Gastroesophageal sphincter (tissue), 4 donors: Measurements from ENCODE around the gene TAPBP. TPM values are rescaled to one million over a fixed set of nuclear protein-coding genes. Genes with fewer than 3 reads are reported as not detected.
"Not testable (repeated sequence)": the region's sequence is repeated elsewhere in the genome, so short reads cannot be mapped to it uniquely, and the experiment has no call there.

Experiments
- ATAC-seq: fragments of 150-250 bp; one replicate; pipeline ENCODE4 v1.9.1; 2016; ENCODE audit warnings: mild to moderate bottlenecking, moderate library complexity
- H3K27ac ChIP-seq, 4 donors: fragments of 200-600 bp; sonication (generic) in 3 of 4; 1 replicate in 3 of 4; 2 replicates in 1 of 4; pipeline ENCODE4 v1.5.1; 2016 to 2019
- H3K27me3 ChIP-seq: fragments of 200-600 bp; sonication (generic); one replicate; pipeline ENCODE4 v1.5.1; 2019
- H3K36me3 ChIP-seq, 2 donors: fragments of 200-600 bp; sonication (generic); one replicate each; pipeline ENCODE4 v1.5.1; 2019; ENCODE audit warnings: control low read depth in 1 of 2
- H3K4me1 ChIP-seq, 3 donors: fragments of 200-600 bp; sonication (generic); 1 replicate in 2 of 3; 2 replicates in 1 of 3; pipeline ENCODE4 v1.5.1; 2016 to 2019; ENCODE audit warnings: control low read depth in 2 of 3
- H3K4me3 ChIP-seq, 2 donors: fragments of 200-600 bp; sonication (generic); one replicate each; pipeline ENCODE4 v1.5.1; 2019; ENCODE audit warnings: mild to moderate bottlenecking in 1 of 2, moderate library complexity in 1 of 2
- H3K9me3 ChIP-seq, 3 donors: fragments of 200-600 bp; sonication (generic); one replicate each; pipeline ENCODE4 v1.5.1; 2017 to 2019; ENCODE audit warnings: control low read depth in 2 of 3
- EP300 ChIP-seq: sonication (generic); formaldehyde crosslinking; IDR thresholded peaks from one replicate; pipeline ENCODE4 v1.6.1; 2017; ENCODE audit warnings: antibody characterized with exemption, mild to moderate bottlenecking
- POLR2A ChIP-seq, 2 donors: fragments of 450-650 bp; IDR thresholded peaks; one replicate each; pipeline ENCODE4 v1.6.1; 2017; ENCODE audit warnings: antibody characterized with exemption in 2 of 2, mild to moderate bottlenecking in 2 of 2, moderate library complexity in 1 of 2
- POLR2AphosphoS5 ChIP-seq: sonication (generic); formaldehyde crosslinking; IDR thresholded peaks from one replicate; pipeline ENCODE4 v1.6.1; 2017; ENCODE audit warnings: antibody characterized with exemption
- WGBS, 2 donors: methylation state at CpG; one replicate each; pipeline ENCODE4 v1.1.5; 2018; ENCODE audit warnings: low coverage in 1 of 2; 5-methylcytosine and 5-hydroxymethylcytosine counted together
- total RNA-seq, 4 donors: library from RNA; depleted of rRNA; stranded (reverse); fragments of >200 nt; gene quantifications; one replicate each; pipeline ENCODE4 v1.1.0, GENCODE V29; 2016
- TF ChIP-seq, protein P1 (sequence below), 4 experiments: fragments of 200-600 bp in 2 of 4; fragments of 450-650 bp in 2 of 4; sonication (generic) in 1 of 4; IDR thresholded peaks; one replicate each; pipeline ENCODE4 v1.5.1; 2017 to 2019; ENCODE audit warnings: antibody characterized with exemption in 4 of 4, mild to moderate bottlenecking in 2 of 4, moderate library complexity in 2 of 4

TAPBP gene
- total RNA-seq, 4 donors from 2014 or later, result 62.9 to 136 (median 69.2) TPM

- H3K9me3 ChIP-seq, result no peaks in the 10 kb centered on the region
- peak; percentile 85 for ATAC-seq
- peak within 1 kb of the TSS; percentile 56 to 81 for H3K4me3 ChIP-seq
- TF ChIP-seq EP300 (no peak), POLR2AphosphoS5 (peak; percentile 54), POLR2A (IDR thresholded peaks at IDR 0.05) (peak; percentile 63 to 72)
- TF ChIP-seq, protein P1, sequence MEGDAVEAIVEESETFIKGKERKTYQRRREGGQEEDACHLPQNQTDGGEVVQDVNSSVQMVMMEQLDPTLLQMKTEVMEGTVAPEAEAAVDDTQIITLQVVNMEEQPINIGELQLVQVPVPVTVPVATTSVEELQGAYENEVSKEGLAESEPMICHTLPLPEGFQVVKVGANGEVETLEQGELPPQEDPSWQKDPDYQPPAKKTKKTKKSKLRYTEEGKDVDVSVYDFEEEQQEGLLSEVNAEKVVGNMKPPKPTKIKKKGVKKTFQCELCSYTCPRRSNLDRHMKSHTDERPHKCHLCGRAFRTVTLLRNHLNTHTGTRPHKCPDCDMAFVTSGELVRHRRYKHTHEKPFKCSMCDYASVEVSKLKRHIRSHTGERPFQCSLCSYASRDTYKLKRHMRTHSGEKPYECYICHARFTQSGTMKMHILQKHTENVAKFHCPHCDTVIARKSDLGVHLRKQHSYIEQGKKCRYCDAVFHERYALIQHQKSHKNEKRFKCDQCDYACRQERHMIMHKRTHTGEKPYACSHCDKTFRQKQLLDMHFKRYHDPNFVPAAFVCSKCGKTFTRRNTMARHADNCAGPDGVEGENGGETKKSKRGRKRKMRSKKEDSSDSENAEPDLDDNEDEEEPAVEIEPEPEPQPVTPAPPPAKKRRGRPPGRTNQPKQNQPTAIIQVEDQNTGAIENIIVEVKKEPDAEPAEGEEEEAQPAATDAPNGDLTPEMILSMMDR (IDR thresholded peaks at IDR 0.05), result peak in 3 of 4 experiments; percentile 52 to 75 (median 74)
- H3K27me3 ChIP-seq, result no peaks in the 10 kb centered on the region
- H3K36me3 ChIP-seq, result peaks cover 0 to 71% of the 10 kb centered on the region in 2 donors
- H3K4me1 ChIP-seq, result peaks cover 5 to 76% (median 39%) of the 10 kb centered on the region in 3 donors
- WGBS, 2 donors, result 0 to 2% methylated on average over 9 to 10 of the region's 80 CpGs
- H3K27ac ChIP-seq, result peak within 1 kb of the TSS; percentile 73 to 96 (median 91)
Measured at GRCh38 chr6:33276864-33277662, 36.8 kb downstream of the TAPBP start, which contains the start of gene B3GALT4. TSS of gene B3GALT4 (plus strand) at chr6:33277123. CDS start at chr6:33277420, 297 bp downstream.

GRCh38 chr6:33276581-33276863 is 37.4 kb downstream of the TAPBP start:
- H3K36me3 ChIP-seq, result peaks cover 0 to 65% of the 10 kb centered on the region in 2 donors

DNA sequence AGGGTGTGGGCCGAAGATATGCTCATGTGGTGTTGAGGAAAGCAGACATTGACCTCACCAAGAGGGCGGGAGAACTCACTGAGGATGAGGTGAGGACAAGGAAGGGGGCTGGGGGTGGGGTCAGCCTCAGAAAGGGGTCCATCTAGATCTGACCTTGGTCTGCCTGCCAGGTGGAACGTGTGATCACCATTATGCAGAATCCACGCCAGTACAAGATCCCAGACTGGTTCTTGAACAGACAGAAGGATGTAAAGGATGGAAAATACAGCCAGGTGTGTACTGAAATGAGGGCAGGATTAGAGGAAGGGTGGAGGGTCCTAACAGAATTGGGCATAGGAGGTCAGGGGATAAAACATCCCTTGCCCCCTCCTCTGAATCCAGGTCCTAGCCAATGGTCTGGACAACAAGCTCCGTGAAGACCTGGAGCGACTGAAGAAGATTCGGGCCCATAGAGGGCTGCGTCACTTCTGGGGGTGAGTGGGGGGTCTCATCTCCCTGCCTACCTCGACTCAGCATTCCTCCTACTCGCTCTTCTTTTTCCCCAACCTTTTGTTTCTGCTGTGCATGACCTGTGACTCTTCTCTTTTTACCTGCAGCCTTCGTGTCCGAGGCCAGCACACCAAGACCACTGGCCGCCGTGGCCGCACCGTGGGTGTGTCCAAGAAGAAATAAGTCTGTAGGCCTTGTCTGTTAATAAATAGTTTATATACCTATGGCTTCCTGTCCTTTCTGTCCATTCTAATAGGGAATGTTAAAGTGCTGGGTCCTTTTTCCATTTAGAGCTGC is 37.9 kb downstream of the TAPBP start:
- ATAC-seq, H3K27me3 ChIP-seq, H3K9me3 ChIP-seq: not testable (repeated sequence)
- peaks cover 0 to 60% of the 10 kb centered on the region in 2 donors for H3K36me3 ChIP-seq
- H3K4me1 ChIP-seq, result peaks cover 5 to 80% (median 39%) of the 10 kb centered on the region in 3 donors
- H3K27ac ChIP-seq, result peak overlapping the region; percentile 73 to 96 (median 91)
- WGBS, 2 donors, result 68 to 74% methylated on average over 12 to 16 of the region's 16 CpGs
- peak overlapping the region in 1 of 2 donors; percentile 81 for H3K4me3 ChIP-seq

More at GRCh38 chr6:33276581-33276863, 37.4 kb downstream of the TAPBP start:
- peak overlapping the region; percentile 56 to 81 for H3K4me3 ChIP-seq
- TF ChIP-seq POLR2A (IDR thresholded peaks at IDR 0.05) (no peak), EP300 (no peak), POLR2AphosphoS5 (no peak)
- TF ChIP-seq, protein P1 (IDR thresholded peaks at IDR 0.05), result no peak
- peaks cover 5 to 77% (median 39%) of the 10 kb centered on the region in 3 donors for H3K4me1 ChIP-seq
- H3K27me3 ChIP-seq, result no peaks in the 10 kb centered on the region
- H3K27ac ChIP-seq, result peak overlapping the region; percentile 73 to 96 (median 91)
- ATAC-seq, result no peak
- no peaks in the 10 kb centered on the region for H3K9me3 ChIP-seq

- TF ChIP-seq, protein P1 (IDR thresholded peaks at IDR 0.05), result no peak
- TF ChIP-seq POLR2A (IDR thresholded peaks at IDR 0.05) (no peak), POLR2AphosphoS5 (no peak), EP300 (no peak)
- Histone ChIP-seq H3K4me1 (peaks cover 5 to 87% (median 39%) of the 10 kb centered on the region in 3 donors), H3K9me3 (no peaks in the 10 kb centered on the region), H3K27ac (no peak overlapping the region), H3K27me3 (no peaks in the 10 kb centered on the region), H3K36me3 (peaks cover 0 to 43% of the 10 kb centered on the region in 2 donors), H3K4me3 (no peak overlapping the region)
- 53 to 54% methylated on average over 11 to 12 of the region's 14 CpGs for WGBS, 2 donors
- ATAC-seq, result no peak
Measured at GRCh38 chr6:33273924-33274902, 39.7 kb downstream of the TAPBP start.
